ENCODE measurements around the gene ASPHD2.

ASPHD2 gene

GRCh38 chr22:26481112-26481693 is 52.1 kb downstream of the ASPHD2 start:
- no peak for TF ChIP-seq CTCF (IDR thresholded peaks at IDR 0.05)
- Histone ChIP-seq H3K36me3 (peaks cover 12 to 26% (median 20%) of the 10 kb centered on the region in 3 donors), H3K4me3 (no peak overlapping the region), H3K4me1 (peaks cover 0 to 59% (median 39%) of the 10 kb centered on the region in 4 donors), H3K27ac (no peak overlapping the region), H3K27me3 (no peaks in the 10 kb centered on the region), H3K9me3 (no peaks in the 10 kb centered on the region)
- peak in 1 of 2 donors; percentile 16 for DNase-seq
- intact Hi-C loops (cut with DNase I; ENCODE audit: low total_unique reads): loop anchor here (10.0 kb wide), 1 partner anchor 104 kb away; no protein-coding TSS in a partner anchor

GRCh38 chr22:26481694-26482093 is 52.6 kb downstream of the ASPHD2 start:
- no peaks in the 10 kb centered on the region for H3K9me3 ChIP-seq
- peaks cover 7 to 21% (median 15%) of the 10 kb centered on the region in 3 donors for H3K36me3 ChIP-seq
- H3K27me3 ChIP-seq: no peaks in the 10 kb centered on the region
- no peak overlapping the region for H3K4me3 ChIP-seq
- DNase-seq: no peak
- intact Hi-C loops (cut with DNase I; ENCODE audit: low total_unique reads): loop anchor here (10.0 kb wide), 1 partner anchor 103 kb away; no protein-coding TSS in a partner anchor
- H3K27ac ChIP-seq: no peak overlapping the region
- peaks cover 0 to 59% (median 39%) of the 10 kb centered on the region in 4 donors for H3K4me1 ChIP-seq
- TF ChIP-seq CTCF (IDR thresholded peaks at IDR 0.05): no peak

GRCh38 chr22:26482161-26482560 is 53.1 kb downstream of the ASPHD2 start:
- no peak for TF ChIP-seq CTCF (IDR thresholded peaks at IDR 0.05)
- no peak for DNase-seq
- H3K4me1 ChIP-seq: peaks cover 0 to 59% (median 39%) of the 10 kb centered on the region in 4 donors
- H3K27me3 ChIP-seq: no peaks in the 10 kb centered on the region
- intact Hi-C loops (cut with DNase I; ENCODE audit: low total_unique reads): loop anchor here (10.0 kb wide), 1 partner anchor 103 kb away; no protein-coding TSS in a partner anchor
- no peak overlapping the region for H3K4me3 ChIP-seq
- H3K27ac ChIP-seq: no peak overlapping the region
- H3K9me3 ChIP-seq: no peaks in the 10 kb centered on the region
- peaks cover 4 to 19% (median 11%) of the 10 kb centered on the region in 3 donors for H3K36me3 ChIP-seq

- intact Hi-C loops (cut with DNase I; ENCODE audit: low total_unique reads): loop anchor here (10.0 kb wide), 1 partner anchor 102 kb away; no protein-coding TSS in a partner anchor
- H3K4me3 ChIP-seq: peak overlapping the region; percentile 64 to 94
- no peaks in the 10 kb centered on the region for H3K9me3 ChIP-seq
- peak overlapping the region; percentile 90 to 97 for H3K27ac ChIP-seq
- DNase-seq: no peak
- peaks cover 0 to 59% (median 39%) of the 10 kb centered on the region in 4 donors for H3K4me1 ChIP-seq
- no peak for TF ChIP-seq CTCF (IDR thresholded peaks at IDR 0.05)
- no peaks in the 10 kb centered on the region for H3K27me3 ChIP-seq
- H3K36me3 ChIP-seq: peaks cover 2 to 21% (median 7%) of the 10 kb centered on the region in 3 donors
Measured at GRCh38 chr22:26483043-26483438, 54.0 kb downstream of the ASPHD2 start.

GRCh38 chr22:26483439-26484359 is 54.6 kb downstream of the ASPHD2 start, which contains the start of the genes HPS4 and SRRD:
Gene HPS4 (minus strand): TSS chr22:26483783. CDS start chr22:26481762, 2,021 bp downstream.
Gene SRRD (plus strand): TSS chr22:26483877. CDS start chr22:26483891, 14 bp downstream.
- peak within 1 kb of the TSS; percentile 64 to 94 for H3K4me3 ChIP-seq
- H3K27ac ChIP-seq: peak within 1 kb of the TSS; percentile 90 to 97
- H3K9me3 ChIP-seq: no peaks in the 10 kb centered on the region
- H3K36me3 ChIP-seq: peaks cover 6 to 27% (median 13%) of the 10 kb centered on the region in 3 donors
- peaks cover 0 to 59% (median 39%) of the 10 kb centered on the region in 4 donors for H3K4me1 ChIP-seq
- DNase-seq: peak; percentile 85 to 93
- no peaks in the 10 kb centered on the region for H3K27me3 ChIP-seq
- intact Hi-C loops (cut with DNase I; ENCODE audit: low total_unique reads): loop anchor here (10.0 kb wide), 1 partner anchor 101 kb away; no protein-coding TSS in a partner anchor
- no peak for TF ChIP-seq CTCF (IDR thresholded peaks at IDR 0.05)
